Spinal cord (tissue), 10 donors: ENCODE data around the gene BCKDK. TPM values are rescaled to one million over a fixed set of nuclear protein-coding genes. Genes with fewer than 3 reads are reported as not detected.

ENCODE experiments used
- DNase-seq, 6 donors: peaks; one replicate each; pipeline versions ENCODE4 v3.0.0 to v3.0.0-alpha.2; 2013 to 2015; ENCODE audit warnings: low spot score in 6 of 6, low read depth in 4 of 6
- H3K27ac ChIP-seq: one replicate; pipeline ENCODE4 v1.5.1; 2013; ENCODE audit warnings: low read depth, low read length, control low read depth
- H3K27me3 ChIP-seq: one replicate; pipeline ENCODE4 v1.6.1; 2013; ENCODE audit warnings: low read length; ENCODE audit not compliant: control insufficient read depth, insufficient read depth
- H3K36me3 ChIP-seq: one replicate; pipeline ENCODE4 v1.6.1; 2013; ENCODE audit warnings: low read length; ENCODE audit not compliant: control insufficient read depth, insufficient read depth
- H3K4me1 ChIP-seq: one replicate; pipeline ENCODE4 v1.6.1; 2013; ENCODE audit warnings: low read length; ENCODE audit not compliant: control insufficient read depth, insufficient read depth
- H3K4me3 ChIP-seq: one replicate; pipeline ENCODE4 v1.5.1; 2013; ENCODE audit warnings: low read depth, low read length, control low read depth
- H3K9me3 ChIP-seq: one replicate; pipeline ENCODE4 v1.6.1; 2013; ENCODE audit warnings: low read length; ENCODE audit not compliant: control insufficient read depth, insufficient read depth
- WGBS: methylation state at CpG from one replicate; pipeline ENCODE4 v1.1.5; 2013; ENCODE audit warnings: missing lambda C conversion rate; ENCODE audit not compliant: insufficient coverage; 5-methylcytosine and 5-hydroxymethylcytosine counted together
- polyA plus RNA-seq, 2 donors: library from polyadenylated mRNA; unstranded; fragments of 120-200 nt; gene quantifications; one replicate each; pipeline ENCODE4 v1.2.1, GENCODE V29; 2013; ENCODE audit not compliant: insufficient read length in 2 of 2
- total RNA-seq, 2 donors: library from RNA; depleted of rRNA in 1 of 2; stranded (reverse); fragments of 120-200 nt in 1 of 2; fragments of >200 nt in 1 of 2; gene quantifications; one replicate each; pipeline versions ENCODE4 v1.2.3 to v1.2.4, GENCODE V29; 2013 to 2014
- donor health status: healthy.

The BCKDK gene
- total and polyA plus RNA-seq, 4 donors = 13.5 to 49.7 (median 37.3) TPM

DNA sequence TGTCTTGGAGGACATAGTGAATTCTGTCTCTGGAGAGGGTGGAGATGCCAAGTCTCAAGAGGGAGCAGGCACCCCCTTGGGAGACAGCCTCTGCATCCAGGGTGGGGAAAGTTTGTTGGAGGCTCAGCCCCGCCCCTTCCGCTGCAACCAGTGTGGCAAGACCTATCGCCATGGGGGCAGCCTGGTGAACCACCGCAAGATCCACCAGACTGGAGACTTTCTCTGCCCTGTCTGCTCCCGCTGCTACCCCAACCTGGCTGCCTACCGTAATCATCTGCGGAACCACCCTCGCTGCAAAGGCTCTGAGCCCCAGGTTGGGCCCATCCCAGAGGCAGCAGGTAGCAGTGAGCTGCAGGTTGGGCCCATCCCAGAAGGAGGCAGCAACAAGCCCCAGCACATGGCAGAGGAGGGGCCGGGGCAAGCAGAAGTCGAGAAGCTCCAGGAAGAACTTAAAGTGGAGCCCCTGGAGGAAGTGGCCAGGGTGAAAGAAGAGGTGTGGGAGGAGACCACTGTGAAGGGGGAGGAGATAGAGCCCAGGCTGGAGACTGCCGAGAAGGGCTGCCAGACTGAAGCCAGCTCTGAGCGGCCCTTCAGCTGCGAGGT lies 28.7 kb upstream of the BCKDK start:
- H3K4me3 ChIP-seq = no peak overlapping the region
- no peaks in the 10 kb centered on the region for H3K27me3 ChIP-seq
- H3K36me3 ChIP-seq = peaks cover 88% of the 10 kb centered on the region
- H3K9me3 ChIP-seq = no peaks in the 10 kb centered on the region
- no peak for DNase-seq
- H3K4me1 ChIP-seq = peaks cover 27% of the 10 kb centered on the region
- no peak overlapping the region for H3K27ac ChIP-seq
- WGBS = 86% methylated on average over 13 of the region's 13 CpGs

- H3K27ac ChIP-seq = no peak overlapping the region
- no peak overlapping the region for H3K4me3 ChIP-seq
- 97% methylated on average over 40 of the region's 40 CpGs for WGBS
- no peak for DNase-seq
- H3K27me3 ChIP-seq = no peaks in the 10 kb centered on the region
- no peaks in the 10 kb centered on the region for H3K9me3 ChIP-seq
- H3K4me1 ChIP-seq = peaks cover 22% of the 10 kb centered on the region
- H3K36me3 ChIP-seq = peaks cover 92% of the 10 kb centered on the region
These were observed 28.1 kb upstream of the BCKDK start for GRCh38 chr16:31080035-31080629.

GRCh38 chr16:31080756-31081419 lies 27.3 kb upstream of the BCKDK start:
- no peaks in the 10 kb centered on the region for H3K27me3 ChIP-seq
- WGBS = 95% methylated on average over 13 of the region's 13 CpGs
- peaks cover 100% of the 10 kb centered on the region for H3K36me3 ChIP-seq
- no peak overlapping the region for H3K4me3 ChIP-seq
- no peak overlapping the region for H3K27ac ChIP-seq
- DNase-seq = no peak
- no peaks in the 10 kb centered on the region for H3K9me3 ChIP-seq
- H3K4me1 ChIP-seq = peaks cover 18% of the 10 kb centered on the region

DNA sequence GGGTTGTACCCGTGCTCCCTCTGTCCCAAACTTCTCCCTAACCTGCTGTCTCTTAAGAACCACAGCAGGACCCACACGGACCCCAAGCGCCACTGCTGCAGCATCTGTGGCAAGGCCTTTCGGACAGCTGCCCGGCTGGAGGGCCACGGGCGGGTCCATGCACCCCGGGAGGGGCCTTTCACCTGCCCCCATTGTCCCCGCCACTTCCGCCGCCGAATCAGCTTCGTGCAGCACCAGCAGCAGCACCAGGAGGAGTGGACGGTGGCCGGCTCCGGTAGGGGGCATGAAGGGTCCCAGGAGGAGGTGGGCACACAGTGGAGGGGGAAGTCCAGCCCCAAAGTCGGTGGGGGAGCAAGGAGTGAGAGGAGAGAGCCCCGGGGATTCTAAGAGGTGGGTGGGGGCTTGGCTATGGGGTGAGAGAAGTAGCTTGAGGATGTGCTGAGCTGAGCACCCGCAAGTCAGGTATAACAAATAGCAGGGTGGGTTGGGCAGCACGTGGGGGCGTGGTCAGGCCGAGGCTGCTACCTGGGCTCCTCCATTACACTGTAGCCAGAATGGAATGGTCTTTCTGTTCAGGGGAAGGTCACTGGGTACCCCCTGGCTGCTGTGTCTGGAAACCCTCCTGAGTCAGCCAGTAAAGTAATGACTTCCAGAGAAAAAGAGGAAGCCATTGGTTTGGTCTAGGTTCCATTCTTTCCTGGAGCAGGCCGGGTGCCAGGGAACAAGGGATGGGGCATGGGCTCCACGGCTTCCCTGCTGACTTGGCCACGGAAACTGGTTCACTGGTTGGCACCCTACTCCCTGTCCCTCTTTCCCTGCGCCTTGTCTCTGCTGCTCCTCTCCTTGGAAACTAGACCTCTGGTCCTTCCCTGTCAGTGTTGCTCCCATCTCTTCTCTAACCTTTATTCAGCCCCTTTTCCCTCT lies 26.5 kb upstream of the BCKDK start:
- H3K4me1 ChIP-seq = peaks cover 22% of the 10 kb centered on the region
- 81% methylated on average over 24 of the region's 26 CpGs for WGBS
- H3K27me3 ChIP-seq = no peaks in the 10 kb centered on the region
- peaks cover 100% of the 10 kb centered on the region for H3K36me3 ChIP-seq
- H3K27ac ChIP-seq = no peak overlapping the region
- no peak overlapping the region for H3K4me3 ChIP-seq
- no peak for DNase-seq
- H3K9me3 ChIP-seq = no peaks in the 10 kb centered on the region

GRCh38 chr16:31082368-31083045 lies 25.7 kb upstream of the BCKDK start:
- 74% methylated on average over 13 of the region's 14 CpGs for WGBS

GRCh38 chr16:31083081-31083480 lies 25.1 kb upstream of the BCKDK start:
- peaks cover 100% of the 10 kb centered on the region for H3K36me3 ChIP-seq
- DNase-seq = no peak
- H3K27me3 ChIP-seq = no peaks in the 10 kb centered on the region
- peaks cover 22% of the 10 kb centered on the region for H3K4me1 ChIP-seq
- no peak overlapping the region for H3K27ac ChIP-seq
- no CpG with 5 or more reads among the region's 9 CpGs for WGBS
- H3K4me3 ChIP-seq = no peak overlapping the region
- no peaks in the 10 kb centered on the region for H3K9me3 ChIP-seq

More at GRCh38 chr16:31082368-31083045, 25.7 kb upstream of the BCKDK start:
- no peaks in the 10 kb centered on the region for H3K9me3 ChIP-seq
- peaks cover 100% of the 10 kb centered on the region for H3K36me3 ChIP-seq
- peaks cover 22% of the 10 kb centered on the region for H3K4me1 ChIP-seq
- H3K27me3 ChIP-seq = no peaks in the 10 kb centered on the region
- no peak for DNase-seq
- no peak overlapping the region for H3K27ac ChIP-seq
- H3K4me3 ChIP-seq = no peak overlapping the region

DNA sequence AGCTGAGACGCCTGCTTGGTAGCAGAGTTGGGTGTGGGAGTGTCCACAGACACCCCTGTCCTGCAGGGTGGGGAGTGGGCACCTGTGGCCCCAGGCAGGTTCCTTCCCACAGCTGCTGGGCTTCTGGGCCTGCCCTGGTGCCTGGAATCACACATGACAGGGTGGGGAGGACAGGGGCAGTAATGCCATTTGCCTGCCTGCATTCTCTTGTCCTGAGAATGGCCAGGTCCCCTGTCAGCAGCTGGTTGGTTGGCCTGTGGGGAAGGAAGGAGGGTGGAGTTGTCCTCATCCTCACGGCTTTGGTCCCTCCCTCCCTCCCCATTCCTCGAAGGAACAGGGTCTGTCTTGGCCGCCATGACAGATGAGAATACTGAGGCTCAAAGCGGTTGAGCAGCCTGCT lies 24.6 kb upstream of the BCKDK start:
- H3K9me3 ChIP-seq = no peaks in the 10 kb centered on the region
- H3K27ac ChIP-seq = no peak overlapping the region
- H3K4me3 ChIP-seq = no peak overlapping the region
- peaks cover 100% of the 10 kb centered on the region for H3K36me3 ChIP-seq
- no peak for DNase-seq
- 86% methylated on average over 4 of the region's 5 CpGs for WGBS
- H3K27me3 ChIP-seq = no peaks in the 10 kb centered on the region
- peaks cover 24% of the 10 kb centered on the region for H3K4me1 ChIP-seq

- H3K27ac ChIP-seq = no peak overlapping the region
- no peaks in the 10 kb centered on the region for H3K27me3 ChIP-seq
- H3K4me1 ChIP-seq = peaks cover 27% of the 10 kb centered on the region
- H3K4me3 ChIP-seq = no peak overlapping the region
- H3K36me3 ChIP-seq = peaks cover 100% of the 10 kb centered on the region
- H3K9me3 ChIP-seq = no peaks in the 10 kb centered on the region
- DNase-seq = no peak
- 92% methylated on average over 11 of the region's 13 CpGs for WGBS
These were observed 24.2 kb upstream of the BCKDK start for GRCh38 chr16:31083981-31084380.
